Activated CD4-positive, alpha-beta memory T cell treated with anti-CD3 and anti-CD28 coated beads, Interleukin-2, amount 10 ng/mL, durations not matched to agents 7 days and 5 days (primary cell): ENCODE measurements around the gene LPAR3. TPM values are rescaled to one million over a fixed set of nuclear protein-coding genes. Genes with fewer than 3 reads are reported as not detected.

Experiments
- CTCF ChIA-PET: fragments of 350-600 bp; sonication (Branson Sonifier 250); formaldehyde crosslinking; loops from one replicate; lab custom pipeline; 2021; ENCODE audit warnings: antibody characterized with exemption, inconsistent platforms; lab: Charles Lee
- POLR2A ChIA-PET: fragments of 350-600 bp; sonication (Branson Sonifier 250); formaldehyde crosslinking; loops from one replicate; lab custom pipeline; 2021; ENCODE audit warnings: antibody characterized with exemption; lab: Charles Lee
- DNase-seq: peaks from one replicate; pipeline ENCODE4 v3.0.0-alpha.2; 2020
- H3K27ac Mint-ChIP-seq: one replicate; pipeline ENCODE4 v1.8.0; 2021; ENCODE audit warnings: mild to moderate bottlenecking, mixed read lengths
- H3K27me3 Mint-ChIP-seq: one replicate; pipeline ENCODE4 v1.8.0; 2021; ENCODE audit warnings: mixed read lengths
- H3K36me3 Mint-ChIP-seq: one replicate; pipeline ENCODE4 v1.8.0; 2021; ENCODE audit warnings: low read depth, mixed read lengths
- H3K4me1 Mint-ChIP-seq: one replicate; pipeline ENCODE4 v1.8.0; 2021; ENCODE audit warnings: mixed read lengths
- H3K4me3 Mint-ChIP-seq: one replicate; pipeline ENCODE4 v1.8.0; 2021; ENCODE audit warnings: mild to moderate bottlenecking, mixed read lengths
- H3K9me3 Mint-ChIP-seq: one replicate; pipeline ENCODE4 v1.8.0; 2021; ENCODE audit warnings: mixed read lengths
- total RNA-seq, 2 experiments: library from RNA; stranded (reverse); gene quantifications; one replicate each; pipeline ENCODE4 v1.2.3, GENCODE V29; 2021

LPAR3 gene
- total RNA-seq, 2 experiments from 2014 or later, result 1.7 to 2.1 TPM

DNA sequence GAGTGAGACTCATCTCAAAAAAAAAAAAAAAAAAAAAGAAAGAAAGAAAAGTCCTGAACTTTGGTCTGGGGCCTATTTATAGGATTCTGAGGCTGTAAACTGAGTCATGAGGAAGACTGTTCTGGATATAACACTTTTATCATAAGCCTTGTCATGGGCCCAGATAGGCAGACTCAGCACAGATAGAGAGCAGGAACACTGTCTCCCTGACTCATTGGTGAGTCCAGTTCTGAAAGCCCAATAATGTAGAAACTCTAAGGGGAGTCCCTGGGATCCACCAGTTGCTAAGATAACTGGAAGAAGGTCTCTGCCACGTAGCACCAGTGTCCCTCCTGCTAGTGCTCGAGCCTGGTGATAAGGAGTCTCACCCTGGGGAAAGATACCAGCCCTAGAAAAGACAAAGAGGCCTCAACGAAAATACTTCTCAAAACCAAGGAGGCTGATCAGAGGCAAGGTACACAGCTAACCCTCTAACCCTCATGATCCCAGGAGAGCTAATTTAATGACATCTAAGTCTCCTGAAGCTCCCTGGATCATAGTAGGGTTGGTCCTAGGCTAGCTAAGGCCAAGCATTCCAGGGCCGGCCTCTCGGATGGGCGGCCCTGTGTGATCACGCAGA is 43.5 kb downstream of the LPAR3 start:
- CTCF ChIA-PET, result interaction anchor here (0.6 kb wide), 1 partner anchor 1461 kb away, joined by 3 read pairs; no protein-coding TSS in a partner anchor
- H3K4me3 Mint-ChIP-seq, result no peak overlapping the region
- no peaks in the 10 kb centered on the region for H3K9me3 Mint-ChIP-seq
- no peak for DNase-seq
- no peak overlapping the region for H3K27ac Mint-ChIP-seq
- H3K27me3 Mint-ChIP-seq, result no peaks in the 10 kb centered on the region
- peaks cover 30% of the 10 kb centered on the region for H3K4me1 Mint-ChIP-seq
- peaks cover 2% of the 10 kb centered on the region for H3K36me3 Mint-ChIP-seq
- POLR2A ChIA-PET, result no interaction called here

DNA sequence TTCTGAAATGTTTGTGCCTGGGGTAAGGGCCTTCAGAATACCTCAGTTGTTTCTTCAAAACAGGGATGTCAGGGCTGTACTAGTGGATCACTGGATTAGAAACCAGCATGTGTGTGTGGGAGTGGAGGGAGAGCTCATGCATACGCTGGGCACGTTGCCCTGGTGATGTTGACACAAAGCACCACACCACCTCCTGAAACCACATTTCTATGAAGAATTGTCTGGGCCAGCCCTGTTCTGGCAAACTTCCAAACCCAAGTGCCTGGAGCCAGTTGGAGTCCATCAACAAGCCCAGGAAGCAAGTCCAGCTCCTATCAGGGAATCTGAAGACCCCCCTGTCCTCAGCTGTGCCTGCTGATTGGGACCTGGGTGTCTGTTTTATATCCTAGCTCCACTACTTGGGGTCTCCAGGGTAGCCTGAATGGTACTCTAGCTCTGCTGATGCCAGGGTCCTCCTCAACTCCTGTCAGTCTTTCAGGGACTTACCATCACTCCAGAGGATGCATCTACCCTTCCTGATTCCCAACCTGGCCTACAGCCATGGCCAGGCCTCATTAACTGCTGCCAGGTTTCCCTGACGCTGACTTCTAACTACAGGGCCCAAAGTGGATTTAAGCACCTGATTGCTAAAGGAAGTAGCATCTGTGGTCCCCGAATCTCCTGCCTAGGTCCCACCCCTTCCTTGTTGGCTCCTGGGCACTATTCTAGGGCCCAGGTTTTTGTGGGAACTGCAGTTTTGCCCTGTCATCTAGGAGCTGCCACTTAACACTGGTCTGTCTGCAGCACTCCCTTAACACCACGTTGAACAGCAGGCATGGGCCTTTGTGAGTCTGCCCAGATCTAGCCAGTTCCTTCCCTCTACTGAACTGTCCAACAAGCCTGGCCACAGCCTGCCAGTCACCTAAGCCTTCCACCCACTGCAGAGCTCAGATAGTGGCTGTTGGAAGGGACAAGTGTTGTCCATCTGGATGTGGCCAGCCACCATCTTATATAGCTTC is 45.5 kb downstream of the LPAR3 start:
- H3K27me3 Mint-ChIP-seq, result peaks cover 2% of the 10 kb centered on the region
- POLR2A ChIA-PET, result no interaction called here

GRCh38 chr1:84846387-84846786 is 46.6 kb downstream of the LPAR3 start:
- ChIA-PET POLR2A (no interaction called here), CTCF (interaction anchor here (1.6 kb wide), 1 partner anchor 182 kb away, joined by 3 read pairs; no protein-coding TSS in a partner anchor)
- H3K36me3 Mint-ChIP-seq, result no peaks in the 10 kb centered on the region
- H3K4me1 Mint-ChIP-seq, result peaks cover 9% of the 10 kb centered on the region
- H3K4me3 Mint-ChIP-seq, result no peak overlapping the region
- H3K9me3 Mint-ChIP-seq, result no peaks in the 10 kb centered on the region
- no peak overlapping the region for H3K27ac Mint-ChIP-seq
- H3K27me3 Mint-ChIP-seq, result peaks cover 2% of the 10 kb centered on the region
- DNase-seq, result no peak

More for the DNA sequence above, 45.5 kb downstream of the LPAR3 start:
- Mint-ChIP-seq H3K36me3 (no peaks in the 10 kb centered on the region), H3K27ac (no peak overlapping the region), H3K4me3 (no peak overlapping the region), H3K4me1 (peaks cover 11% of the 10 kb centered on the region), H3K9me3 (no peaks in the 10 kb centered on the region)
- CTCF ChIA-PET, result no interaction called here
- no peak for DNase-seq

DNA sequence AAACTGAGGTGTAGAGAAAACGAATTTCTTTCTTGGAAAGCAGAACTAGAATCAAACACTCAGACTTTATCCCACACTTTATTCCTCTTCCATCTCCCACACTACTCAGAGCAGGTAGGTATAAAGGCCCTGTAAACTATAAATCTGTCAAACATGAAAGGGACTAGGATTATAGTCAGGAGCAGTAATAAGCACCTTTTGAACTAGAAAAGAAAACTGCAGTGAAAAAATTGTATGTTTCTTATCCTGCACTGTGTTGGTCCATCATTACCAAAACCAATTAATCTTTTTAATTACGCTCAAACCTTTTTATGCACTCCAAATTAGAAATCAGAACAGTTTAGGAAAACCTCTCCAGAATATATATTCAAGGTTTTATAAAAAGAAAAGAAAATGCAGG is 47.6 kb downstream of the LPAR3 start:
- no peaks in the 10 kb centered on the region for H3K36me3 Mint-ChIP-seq
- peaks cover 13% of the 10 kb centered on the region for H3K4me1 Mint-ChIP-seq
- DNase-seq, result no peak
- no peak overlapping the region for H3K27ac Mint-ChIP-seq
- peaks cover 2% of the 10 kb centered on the region for H3K27me3 Mint-ChIP-seq
- ChIA-PET POLR2A (no interaction called here), CTCF (interaction anchor here (1.6 kb wide), 1 partner anchor 183 kb away, joined by 3 read pairs; no protein-coding TSS in a partner anchor)
- no peaks in the 10 kb centered on the region for H3K9me3 Mint-ChIP-seq
- H3K4me3 Mint-ChIP-seq, result no peak overlapping the region

DNA sequence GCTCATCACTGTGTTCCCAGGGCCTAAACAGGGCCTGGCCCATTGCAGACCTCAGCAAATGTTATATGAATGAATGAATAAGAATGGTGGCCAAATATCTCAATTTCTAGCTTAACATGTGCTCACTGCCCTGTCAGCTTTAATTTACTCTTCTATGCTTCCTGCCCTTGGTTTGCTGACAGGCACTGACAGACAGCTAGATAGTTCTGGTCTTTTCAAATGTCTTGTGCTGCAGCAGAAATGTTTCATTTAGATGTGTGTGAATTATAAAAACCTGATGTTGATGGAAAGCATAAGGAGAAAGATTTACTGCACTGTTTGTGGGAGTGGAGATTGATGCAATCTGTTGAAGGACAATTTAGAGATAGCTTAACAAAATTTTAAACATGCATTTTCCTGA is 48.9 kb downstream of the LPAR3 start:
- Mint-ChIP-seq H3K27me3 (peaks cover 2% of the 10 kb centered on the region), H3K4me3 (no peak overlapping the region), H3K36me3 (no peaks in the 10 kb centered on the region), H3K27ac (no peak overlapping the region), H3K9me3 (no peaks in the 10 kb centered on the region), H3K4me1 (peaks cover 13% of the 10 kb centered on the region)
- ChIA-PET POLR2A (interaction anchor here (1.2 kb wide), 1 partner anchor 9 kb away, joined by 4 read pairs; no protein-coding TSS in a partner anchor), CTCF (interaction anchor here (1.1 kb wide), 1 partner anchor 99 kb away, joined by 3 read pairs; no protein-coding TSS in a partner anchor)
- no peak for DNase-seq

DNA sequence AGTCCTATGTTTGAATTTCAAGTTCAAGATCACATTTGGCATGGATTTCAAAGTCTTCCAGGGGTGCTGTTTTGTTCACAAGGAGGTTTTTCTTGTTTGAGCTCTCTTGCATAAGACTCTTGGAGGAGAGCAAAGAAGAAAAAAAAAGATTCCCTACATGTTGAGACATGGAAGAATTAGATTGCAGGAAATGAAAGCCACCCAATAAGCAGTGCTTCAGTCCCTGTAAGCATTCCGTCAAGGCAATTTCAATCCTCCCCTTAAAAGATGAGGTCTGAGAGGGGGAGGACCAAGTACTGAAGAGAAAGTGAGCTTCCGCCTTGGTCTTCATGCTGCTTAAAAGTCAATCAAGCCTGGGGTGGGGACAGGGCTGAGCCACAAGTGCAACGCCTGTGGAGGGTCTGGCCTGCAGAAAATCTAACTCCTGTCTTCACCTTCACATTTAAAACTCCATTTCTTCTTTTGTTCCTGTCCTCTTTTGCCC is 50.2 kb downstream of the LPAR3 start:
- peaks cover 2% of the 10 kb centered on the region for H3K27me3 Mint-ChIP-seq
- peaks cover 11% of the 10 kb centered on the region for H3K4me1 Mint-ChIP-seq
- ChIA-PET POLR2A (no interaction called here), CTCF (interaction anchor here (1.0 to 1.4 kb wide), 2 partner anchors 14 to 61 kb away, joined by 4 read pairs; no protein-coding TSS in a partner anchor)
- H3K27ac Mint-ChIP-seq, result no peak overlapping the region
- no peak overlapping the region for H3K4me3 Mint-ChIP-seq
- H3K9me3 Mint-ChIP-seq, result no peaks in the 10 kb centered on the region
- DNase-seq, result no peak
- H3K36me3 Mint-ChIP-seq, result no peaks in the 10 kb centered on the region

DNA sequence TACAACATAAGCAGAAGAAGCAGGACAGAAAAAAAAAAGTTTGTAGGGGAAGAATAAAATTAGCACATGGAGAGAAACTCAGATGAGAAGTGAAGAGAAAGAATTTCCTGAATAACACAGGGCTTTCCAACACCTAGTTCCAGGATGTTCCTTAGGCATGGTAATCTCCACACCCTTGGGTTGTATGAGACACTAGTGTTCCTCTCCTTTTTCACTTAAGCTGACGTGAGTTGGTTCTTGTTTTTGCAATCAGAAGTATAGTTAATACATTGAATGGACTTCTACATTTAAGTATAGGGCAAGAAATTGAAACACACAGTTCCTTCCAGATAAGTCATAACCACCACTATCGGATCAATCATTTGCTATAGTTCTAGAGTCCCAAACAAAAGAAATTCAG is 51.0 kb downstream of the LPAR3 start:
- H3K27ac Mint-ChIP-seq, result no peak overlapping the region
- H3K9me3 Mint-ChIP-seq, result no peaks in the 10 kb centered on the region
- CTCF ChIA-PET, result interaction anchor here (1.0 to 1.4 kb wide), 2 partner anchors 15 to 60 kb away, joined by 4 read pairs; no protein-coding TSS in a partner anchor
- H3K27me3 Mint-ChIP-seq, result peaks cover 2% of the 10 kb centered on the region
- H3K4me3 Mint-ChIP-seq, result no peak overlapping the region
- no peak for DNase-seq
- no peaks in the 10 kb centered on the region for H3K36me3 Mint-ChIP-seq
- POLR2A ChIA-PET, result no interaction called here
- H3K4me1 Mint-ChIP-seq, result peaks cover 6% of the 10 kb centered on the region

GRCh38 chr1:84840346-84840745 is 52.7 kb downstream of the LPAR3 start:
- Mint-ChIP-seq H3K36me3 (no peaks in the 10 kb centered on the region), H3K4me1 (peaks cover 9% of the 10 kb centered on the region), H3K27ac (no peak overlapping the region), H3K9me3 (no peaks in the 10 kb centered on the region), H3K4me3 (no peak overlapping the region), H3K27me3 (peaks cover 2% of the 10 kb centered on the region)
- ChIA-PET POLR2A (no interaction called here), CTCF (no interaction called here)
- DNase-seq, result no peak

GRCh38 chr1:84839544-84839943 is 53.5 kb downstream of the LPAR3 start:
- CTCF ChIA-PET, result no interaction called here
- no peaks in the 10 kb centered on the region for H3K9me3 Mint-ChIP-seq
- no peak for DNase-seq
- peaks cover 17% of the 10 kb centered on the region for H3K4me1 Mint-ChIP-seq
- peaks cover 2% of the 10 kb centered on the region for H3K27me3 Mint-ChIP-seq
- no peaks in the 10 kb centered on the region for H3K36me3 Mint-ChIP-seq
- H3K27ac Mint-ChIP-seq, result no peak overlapping the region
- POLR2A ChIA-PET, result no interaction called here
- H3K4me3 Mint-ChIP-seq, result no peak overlapping the region

GRCh38 chr1:84836145-84836544 is 56.9 kb downstream of the LPAR3 start:
- H3K27ac Mint-ChIP-seq, result no peak overlapping the region
- DNase-seq, result no peak
- ChIA-PET CTCF (interaction anchor here (0.7 kb wide), 1 partner anchor 20 kb away, joined by 3 read pairs; no protein-coding TSS in a partner anchor), POLR2A (interaction anchor here (0.8 kb wide), 1 partner anchor 16 kb away, joined by 3 read pairs; no protein-coding TSS in a partner anchor)
- H3K27me3 Mint-ChIP-seq, result no peaks in the 10 kb centered on the region
- H3K4me3 Mint-ChIP-seq, result no peak overlapping the region
- H3K9me3 Mint-ChIP-seq, result no peaks in the 10 kb centered on the region
- peaks cover 19% of the 10 kb centered on the region for H3K4me1 Mint-ChIP-seq
- H3K36me3 Mint-ChIP-seq, result no peaks in the 10 kb centered on the region

GRCh38 chr1:84835169-84835568 is 57.8 kb downstream of the LPAR3 start:
- Mint-ChIP-seq H3K36me3 (no peaks in the 10 kb centered on the region), H3K27me3 (no peaks in the 10 kb centered on the region), H3K4me1 (peaks cover 16% of the 10 kb centered on the region), H3K4me3 (no peak overlapping the region), H3K27ac (no peak overlapping the region), H3K9me3 (no peaks in the 10 kb centered on the region)
- CTCF ChIA-PET, result no interaction called here
- POLR2A ChIA-PET, result no interaction called here
- no peak for DNase-seq

DNA sequence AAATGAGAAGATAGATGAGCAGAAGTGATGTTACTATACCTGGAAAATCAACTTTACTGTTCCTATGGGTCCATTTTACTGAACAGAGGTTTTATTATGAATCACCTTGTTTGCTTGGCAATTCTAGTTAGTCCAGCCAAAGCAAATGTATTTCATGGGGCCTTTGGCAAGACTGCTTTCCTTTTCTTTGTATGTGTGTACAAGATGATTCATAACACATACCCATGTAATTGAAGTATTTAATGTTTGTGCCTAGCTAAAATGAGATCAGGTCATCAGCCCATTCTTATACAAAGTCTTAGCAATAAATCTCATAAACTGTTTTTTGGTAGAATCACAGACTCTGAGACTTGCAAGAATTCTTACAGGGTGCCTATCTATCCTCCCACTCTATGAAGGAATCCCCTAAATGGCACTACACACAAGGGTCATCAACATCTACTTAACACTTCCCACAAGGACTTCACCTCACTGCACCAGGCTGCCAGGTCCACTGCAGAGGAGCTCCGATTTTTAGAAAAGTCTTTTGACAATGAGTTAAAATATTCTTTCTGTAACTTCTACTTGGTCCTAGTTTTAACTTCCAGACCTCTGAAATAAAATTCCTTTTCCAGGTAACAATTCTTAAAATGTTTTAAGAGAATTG is 58.5 kb downstream of the LPAR3 start:
- POLR2A ChIA-PET, result no interaction called here
- H3K36me3 Mint-ChIP-seq, result no peaks in the 10 kb centered on the region
- no peak overlapping the region for H3K4me3 Mint-ChIP-seq
- CTCF ChIA-PET, result no interaction called here
- no peaks in the 10 kb centered on the region for H3K9me3 Mint-ChIP-seq
- no peak overlapping the region for H3K27ac Mint-ChIP-seq
- H3K27me3 Mint-ChIP-seq, result no peaks in the 10 kb centered on the region
- H3K4me1 Mint-ChIP-seq, result peaks cover 16% of the 10 kb centered on the region
- DNase-seq, result no peak
